Thoracic aorta (tissue), 2 donors: ENCODE results near the gene MTM1. TPM values are rescaled to one million over a fixed set of nuclear protein-coding genes. Genes with fewer than 3 reads are reported as not detected.

ENCODE experiments used
- ATAC-seq: fragments of 150-250 bp; one replicate; pipeline ENCODE4 v1.8.0; 2017; ENCODE audit warnings: low read depth; ENCODE audit not compliant: insufficient number of reproducible peaks, low FRiP score
- DNase-seq: peaks from one replicate; pipeline ENCODE4 v3.0.0-alpha.2; 2020; ENCODE audit warnings: low spot score
- H3K27ac ChIP-seq, 2 donors: fragments of 200-600 bp; sonication (generic); 1 replicate in 1 of 2; 2 replicates in 1 of 2; pipeline ENCODE4 v1.5.1; 2016; ENCODE audit warnings: mild to moderate bottlenecking in 2 of 2, moderate library complexity in 2 of 2
- H3K27me3 ChIP-seq: fragments of 200-600 bp; sonication (generic); replicated peaks from 2 replicates; pipeline ENCODE4 v1.6.0; 2016; ENCODE audit warnings: mild to moderate bottlenecking; ENCODE audit not compliant: insufficient read depth
- H3K36me3 ChIP-seq: fragments of 200-600 bp; sonication (generic); one replicate; pipeline ENCODE4 v1.5.1; 2016
- H3K4me1 ChIP-seq, 2 donors: fragments of 200-600 bp; sonication (generic); 1 replicate in 1 of 2; 2 replicates in 1 of 2; pipeline versions ENCODE4 v1.5.1 to v1.6.0; 2016; ENCODE audit warnings: low read depth in 2 of 2, mild to moderate bottlenecking in 1 of 2; ENCODE audit not compliant: control insufficient read depth in 1 of 2
- H3K4me3 ChIP-seq: fragments of 200-600 bp; sonication (generic); 2 replicates; pipeline ENCODE4 v1.5.1; 2016; ENCODE audit warnings: mild to moderate bottlenecking
- H3K9me3 ChIP-seq: fragments of 200-600 bp; sonication (generic); 2 replicates; pipeline ENCODE4 v1.5.1; 2016
- CTCF ChIP-seq: fragments of 200-600 bp; sonication (generic); IDR thresholded peaks from one replicate; pipeline ENCODE4 v1.5.1; 2019; ENCODE audit warnings: antibody characterized with exemption
- total RNA-seq, 2 donors: library from RNA; depleted of rRNA; stranded (reverse); fragments of >200 nt; gene quantifications; one replicate each; pipeline versions ENCODE4 v1.1.0 to v1.2.3, GENCODE V29; 2016

The MTM1 gene
- total RNA-seq, 2 donors from 2014 or later, result 18.8 to 21.4 TPM

- no peak for TF ChIP-seq CTCF
- ATAC-seq (no peak), DNase-seq (no peak)
- Histone ChIP-seq H3K36me3 (no peaks in the 10 kb centered on the region), H3K27me3 (no peaks in the 10 kb centered on the region), H3K4me1 (no peaks in the 10 kb centered on the region), H3K27ac (no peak overlapping the region), H3K4me3 (no peak overlapping the region), H3K9me3 (no peaks in the 10 kb centered on the region)
Observed at GRCh38 chrX:150676221-150676620, 107.8 kb downstream of the MTM1 start.

DNA sequence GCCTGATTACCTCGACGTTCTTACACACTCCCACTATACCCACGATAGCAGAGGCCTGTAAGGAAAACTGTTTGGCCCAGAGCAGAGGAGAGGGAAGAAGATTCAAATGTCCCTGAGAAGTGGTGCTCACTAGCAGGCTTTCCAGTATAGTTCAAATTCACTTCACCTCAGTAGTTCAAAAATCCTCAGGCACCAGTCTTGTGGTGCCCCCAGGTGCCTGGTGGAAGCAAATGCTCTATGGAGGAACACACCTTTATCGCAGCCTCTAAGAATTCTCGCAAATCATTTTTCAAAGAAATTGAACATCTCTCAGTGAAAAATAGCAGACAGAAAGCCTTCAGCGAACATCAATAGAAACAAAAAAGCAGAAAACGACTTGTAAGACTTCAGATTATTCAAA lies 112.6 kb downstream of the MTM1 start:
- DNase-seq (no peak), ATAC-seq (no peak)
- no peaks in the 10 kb centered on the region for H3K4me1 ChIP-seq
- no peaks in the 10 kb centered on the region for H3K9me3 ChIP-seq
- H3K4me3 ChIP-seq, result no peak overlapping the region
- H3K27me3 ChIP-seq, result no peaks in the 10 kb centered on the region
- H3K36me3 ChIP-seq, result no peaks in the 10 kb centered on the region
- no peak for TF ChIP-seq CTCF
- no peak overlapping the region for H3K27ac ChIP-seq

- ATAC-seq, result no peak
Observed at GRCh38 chrX:150683112-150683511, 114.7 kb downstream of the MTM1 start.

DNA sequence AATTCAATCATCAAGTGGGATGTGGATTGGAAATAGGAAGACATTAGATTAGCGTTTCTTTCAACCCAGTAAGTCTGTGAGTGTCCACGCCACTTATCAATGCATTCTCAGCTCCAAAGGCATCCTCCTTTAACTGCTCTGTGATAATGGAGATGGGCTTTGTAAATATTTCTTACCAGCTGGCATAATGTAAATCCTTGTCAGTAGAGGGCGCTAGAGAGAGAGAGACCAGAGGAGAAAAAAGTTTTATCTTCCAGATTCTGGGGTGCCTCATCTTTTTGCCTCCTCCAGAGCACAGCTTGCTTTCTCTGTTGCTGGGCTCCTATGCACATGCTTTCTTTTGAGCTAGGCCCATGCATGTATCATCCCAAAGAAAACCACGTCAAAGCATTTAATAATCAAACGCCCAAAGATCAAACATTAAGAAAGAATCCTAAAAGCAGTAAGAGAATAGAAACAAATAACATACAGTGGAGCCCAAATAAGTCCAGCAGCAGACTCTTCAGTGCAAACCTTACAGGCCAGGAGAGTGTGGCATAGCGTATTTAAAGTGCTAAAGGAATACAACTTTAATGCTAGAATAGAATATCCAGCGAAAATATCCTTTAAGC lies 115.2 kb downstream of the MTM1 start:
- ATAC-seq, result no peak
- peak; percentile 51 for TF ChIP-seq CTCF
- H3K9me3 ChIP-seq, result no peaks in the 10 kb centered on the region
- DNase-seq, result no peak
- H3K4me1 ChIP-seq, result no peaks in the 10 kb centered on the region
- no peaks in the 10 kb centered on the region for H3K36me3 ChIP-seq
- no peak overlapping the region for H3K27ac ChIP-seq
- H3K27me3 ChIP-seq, result no peaks in the 10 kb centered on the region
- H3K4me3 ChIP-seq, result no peak overlapping the region

More at GRCh38 chrX:150683112-150683511, 114.7 kb downstream of the MTM1 start:
- no peak overlapping the region for H3K4me3 ChIP-seq
- H3K36me3 ChIP-seq, result no peaks in the 10 kb centered on the region
- no peaks in the 10 kb centered on the region for H3K27me3 ChIP-seq
- no peak overlapping the region for H3K27ac ChIP-seq
- no peak for DNase-seq
- no peaks in the 10 kb centered on the region for H3K9me3 ChIP-seq
- TF ChIP-seq CTCF, result no peak
- no peaks in the 10 kb centered on the region for H3K4me1 ChIP-seq

- no peaks in the 10 kb centered on the region for H3K9me3 ChIP-seq
- no peak for TF ChIP-seq CTCF
- ATAC-seq (no peak), DNase-seq (no peak)
- H3K36me3 ChIP-seq, result no peaks in the 10 kb centered on the region
- peaks cover 0 to 7% of the 10 kb centered on the region in 2 donors for H3K4me1 ChIP-seq
- H3K4me3 ChIP-seq, result no peak overlapping the region
- no peaks in the 10 kb centered on the region for H3K27me3 ChIP-seq
- no peak overlapping the region for H3K27ac ChIP-seq
Observed at GRCh38 chrX:150688911-150689451, 120.6 kb downstream of the MTM1 start.
